Bone marrow (tissue), 2 donors: Measurements from ENCODE around the gene MAGEB17.
"Not testable (repeated sequence)": the region's sequence is repeated elsewhere in the genome, so short reads cannot be mapped to it uniquely, and the experiment has no call there.

ENCODE experiments used
- DNase-seq, 2 donors: peaks; one replicate each; lab custom pipeline; 2025; lab: John Stamatoyannopoulos, UW

MAGEB17 gene

DNA sequence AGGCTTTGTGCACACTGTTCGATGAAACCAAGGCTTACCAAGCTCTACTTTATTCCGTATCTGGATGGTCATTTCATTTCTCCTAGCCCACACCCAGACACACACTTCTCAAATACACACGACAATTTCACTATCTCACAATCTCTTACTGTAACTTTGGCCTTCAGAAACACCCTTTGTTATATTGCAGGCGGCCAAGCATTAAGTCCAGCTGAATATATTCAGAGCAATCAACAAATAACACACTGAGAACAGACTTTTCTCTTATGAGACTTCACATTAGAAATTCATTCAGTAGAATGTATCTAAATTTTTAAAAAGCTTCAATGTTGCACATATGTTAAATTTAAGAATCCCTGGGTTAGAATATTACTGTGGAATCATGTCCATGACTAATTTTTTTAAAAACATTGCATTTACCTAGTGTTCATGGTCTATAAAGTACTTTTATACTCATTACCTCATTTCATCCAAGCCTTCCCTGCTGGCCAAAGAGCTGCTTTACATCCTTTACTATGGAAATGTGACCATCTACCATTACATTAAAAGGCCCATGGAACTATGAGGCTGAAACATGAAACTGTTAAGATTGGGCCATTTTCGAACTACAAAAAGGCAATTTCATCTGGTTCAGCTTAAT is 10.5 kb upstream of the MAGEB17 start:
- no peak for DNase-seq

DNA sequence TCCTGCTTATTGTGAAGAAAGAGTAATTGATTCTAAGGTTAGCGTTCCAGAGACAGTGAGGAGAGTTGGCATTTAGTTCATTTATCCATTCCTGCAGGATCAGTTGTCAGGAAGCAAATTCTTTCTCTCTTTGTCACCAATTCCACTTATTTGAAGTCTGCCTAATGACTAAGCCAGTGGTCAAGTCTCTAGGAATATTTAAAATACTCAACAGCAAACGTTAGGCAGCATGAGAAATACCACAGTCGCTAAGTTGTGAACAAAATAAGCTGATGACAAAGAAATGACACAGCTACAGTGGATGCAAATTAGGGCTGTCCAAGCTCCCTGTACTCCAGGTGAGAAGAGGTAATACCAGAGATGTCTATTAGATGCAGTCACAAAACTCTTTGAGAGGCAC is 6.6 kb upstream of the MAGEB17 start:
- DNase-seq, result no peak

DNA sequence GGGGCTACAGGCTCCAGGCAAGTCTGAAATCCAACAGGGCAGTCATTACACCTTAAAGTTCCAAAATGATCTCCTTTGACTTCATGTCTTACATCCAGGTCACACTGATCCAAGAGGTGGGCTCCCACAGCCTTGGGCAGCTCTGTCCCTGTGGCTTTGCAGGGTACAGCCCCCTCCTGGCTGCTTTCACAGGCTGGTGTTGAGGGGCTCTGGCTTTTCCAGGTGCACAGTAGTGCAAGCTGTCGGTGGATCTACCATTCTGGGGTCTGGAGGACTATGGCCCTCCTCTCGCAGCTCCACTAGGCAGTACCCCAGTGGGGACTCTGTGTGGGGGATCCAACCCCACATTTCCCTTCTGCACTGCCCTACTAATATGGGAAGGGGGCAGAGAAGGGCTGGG is 6.1 kb upstream of the MAGEB17 start:
- not testable (repeated sequence) for DNase-seq

DNA sequence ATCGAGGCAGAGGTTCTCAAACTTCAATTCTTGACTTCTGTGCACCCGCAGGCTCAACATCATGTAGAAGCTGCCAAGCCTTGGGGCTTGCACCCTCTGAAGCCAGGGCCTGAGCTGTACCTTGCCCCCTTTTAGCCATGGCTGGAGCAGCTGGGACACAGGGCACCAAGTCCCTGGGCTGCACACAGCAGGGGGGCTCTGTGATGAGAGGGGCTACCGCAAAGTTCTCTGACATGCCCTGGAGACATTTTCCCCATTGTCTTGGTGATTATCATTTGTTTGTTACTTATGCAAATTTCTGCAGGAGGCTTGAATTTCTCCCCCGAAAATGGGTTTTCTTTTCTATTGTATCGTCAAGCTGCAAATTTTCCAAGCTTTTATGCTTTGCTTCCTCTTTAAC is 4.9 kb upstream of the MAGEB17 start:
- DNase-seq, result no peak

DNA sequence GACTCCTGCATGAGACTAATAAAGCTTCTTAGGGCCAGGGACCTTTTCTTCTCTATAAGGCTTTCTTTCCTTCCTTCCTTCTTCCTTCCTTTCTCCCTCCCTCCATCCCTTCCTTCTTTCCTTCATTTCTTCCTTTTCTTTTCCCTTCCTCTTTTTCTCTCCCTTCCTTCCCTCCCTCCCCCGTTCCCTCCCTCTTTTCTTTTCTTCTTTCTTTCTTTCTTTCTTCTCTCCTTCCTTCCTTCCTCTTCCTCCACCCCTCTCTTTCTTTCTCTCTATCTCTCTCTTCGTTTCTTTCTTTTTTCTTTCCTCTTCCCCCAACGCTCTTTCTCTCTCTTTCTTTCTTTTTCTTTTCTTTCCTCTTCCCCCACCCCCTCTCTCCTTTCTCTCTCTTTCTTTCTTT is 2.5 kb upstream of the MAGEB17 start:
- DNase-seq, result no peak

DNA sequence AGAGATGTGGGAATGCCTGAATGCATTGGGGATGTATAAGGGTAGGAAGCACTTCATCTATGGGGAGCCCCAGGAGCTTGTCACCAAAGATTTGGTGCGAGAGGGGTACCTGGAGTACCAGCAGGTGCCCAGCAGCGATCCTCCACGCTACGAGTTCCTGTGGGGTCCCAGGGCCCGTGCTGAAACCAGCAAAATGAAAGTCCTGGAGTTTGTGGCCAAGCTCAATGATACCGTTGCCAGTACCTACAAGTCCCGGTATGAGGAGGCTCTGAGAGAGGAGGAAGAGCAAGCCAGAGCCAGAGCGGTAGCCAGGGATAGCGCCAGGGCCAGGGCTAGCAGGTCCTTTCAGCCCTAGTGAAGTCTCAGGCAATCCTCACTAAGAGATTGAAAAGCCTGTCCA is 3.8 kb downstream of the MAGEB17 start:
- no peak for DNase-seq

DNA sequence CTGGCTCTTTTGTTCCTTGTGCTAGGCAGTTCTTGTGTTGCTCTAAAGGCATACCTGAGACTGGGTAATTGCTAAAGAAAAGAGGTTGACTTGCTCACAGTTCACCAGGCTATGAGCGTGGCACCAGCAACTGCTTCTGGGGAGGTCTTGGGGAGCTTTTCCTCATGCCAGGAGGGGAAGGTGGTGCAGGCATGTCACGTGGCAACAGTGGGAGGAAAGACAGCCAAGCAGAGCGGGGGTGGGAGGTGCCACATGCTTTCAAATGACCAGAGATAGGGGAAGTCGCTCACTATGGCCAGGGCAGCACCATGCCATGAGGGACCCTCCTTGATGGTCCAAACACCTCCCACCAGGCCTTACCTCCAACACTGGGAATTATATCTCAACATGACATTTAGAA is 4.7 kb downstream of the MAGEB17 start:
- no peak for DNase-seq

DNA sequence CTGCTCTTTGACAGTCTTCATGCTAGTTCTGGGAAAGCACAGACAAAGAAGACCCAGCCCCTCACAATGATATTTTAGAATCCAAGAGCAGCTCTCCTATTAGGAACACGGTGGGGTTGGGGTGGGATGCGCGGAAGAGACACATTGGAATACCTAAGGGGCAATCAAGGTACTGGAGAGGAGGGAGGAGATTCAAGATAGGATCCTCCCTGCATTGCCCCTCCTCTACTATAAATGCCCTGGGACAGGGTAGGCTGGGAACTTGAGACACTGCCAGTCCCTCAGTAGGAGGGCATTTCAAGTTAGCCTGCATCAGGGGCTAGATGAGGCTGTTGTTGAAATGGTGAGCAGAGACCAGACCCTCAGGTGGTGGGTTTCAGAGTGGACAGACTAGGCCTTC is 5.1 kb downstream of the MAGEB17 start:
- no peak for DNase-seq

DNA sequence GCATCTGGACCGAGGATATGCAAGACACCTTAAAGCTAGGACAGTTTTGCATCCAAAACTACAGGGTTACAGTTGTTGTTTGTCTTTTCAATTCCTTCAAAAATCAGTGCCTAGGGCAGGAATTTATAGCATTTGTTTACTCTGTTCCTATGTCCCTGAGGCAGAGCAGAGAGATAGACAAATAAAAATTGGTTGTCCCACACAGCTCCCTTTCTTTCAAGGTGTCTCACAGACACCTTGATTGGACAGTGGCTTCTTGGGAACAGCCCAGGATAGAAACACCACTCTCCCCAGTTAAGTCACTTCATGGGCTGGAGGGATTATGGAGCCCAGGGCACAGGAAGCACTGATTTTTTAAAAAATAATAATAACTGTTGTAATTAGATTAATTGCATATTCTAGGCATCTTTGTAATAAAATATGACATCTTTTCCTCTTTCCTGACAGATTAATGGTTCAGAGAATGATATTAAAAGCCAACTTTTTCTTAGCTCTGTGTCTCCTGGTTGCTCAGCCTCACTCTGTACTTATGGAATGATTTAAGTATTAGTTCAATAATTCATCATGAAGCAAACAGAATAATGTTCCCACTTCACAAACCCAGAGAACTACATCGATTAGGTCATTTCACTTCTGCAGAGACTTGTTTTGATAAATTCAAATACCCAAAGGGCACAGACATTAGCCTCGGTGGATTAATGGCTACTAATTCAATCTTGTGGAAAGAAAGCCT is 8.2 kb downstream of the MAGEB17 start:
- DNase-seq, result no peak

DNA sequence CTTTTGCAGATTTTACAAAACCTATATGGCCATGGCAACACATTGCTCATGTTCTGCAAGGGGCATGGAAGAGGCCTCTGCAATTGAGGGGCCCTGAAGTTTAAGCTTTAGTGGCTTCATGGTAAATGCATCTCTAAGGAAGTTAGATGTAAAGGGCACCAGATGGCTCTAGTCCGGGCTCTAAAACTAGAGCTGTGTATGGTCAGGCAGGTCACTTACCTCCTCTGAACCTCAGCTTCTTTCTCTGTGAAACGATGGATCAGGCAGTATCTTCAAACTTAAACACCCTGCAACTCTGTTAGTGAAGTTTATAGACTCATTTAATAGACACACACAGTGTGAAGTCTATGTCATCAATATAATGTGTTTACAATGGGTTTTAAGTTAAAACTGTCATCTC is 10.0 kb downstream of the MAGEB17 start:
- DNase-seq, result no peak

DNA sequence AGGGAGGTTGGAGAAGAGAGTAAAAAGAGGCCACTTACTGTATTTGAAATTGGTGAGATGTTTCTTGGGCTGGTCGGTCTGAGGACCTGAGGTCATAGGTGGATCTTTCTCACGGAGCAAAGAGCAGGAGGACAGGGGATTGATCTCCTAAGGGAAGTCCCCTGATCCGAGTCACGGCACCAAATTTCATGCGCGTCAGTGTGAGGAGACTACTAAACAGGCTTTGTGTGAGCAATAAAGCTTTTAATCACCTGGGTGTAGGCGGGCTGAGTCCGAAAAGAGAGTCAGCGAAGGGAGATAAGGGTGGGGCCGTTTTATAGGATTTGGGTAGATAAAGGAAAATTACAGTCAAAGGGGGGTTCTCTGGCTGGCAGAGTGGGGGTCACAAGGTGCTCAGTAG is 16.6 kb downstream of the MAGEB17 start:
- DNase-seq, result not testable (repeated sequence)

DNA sequence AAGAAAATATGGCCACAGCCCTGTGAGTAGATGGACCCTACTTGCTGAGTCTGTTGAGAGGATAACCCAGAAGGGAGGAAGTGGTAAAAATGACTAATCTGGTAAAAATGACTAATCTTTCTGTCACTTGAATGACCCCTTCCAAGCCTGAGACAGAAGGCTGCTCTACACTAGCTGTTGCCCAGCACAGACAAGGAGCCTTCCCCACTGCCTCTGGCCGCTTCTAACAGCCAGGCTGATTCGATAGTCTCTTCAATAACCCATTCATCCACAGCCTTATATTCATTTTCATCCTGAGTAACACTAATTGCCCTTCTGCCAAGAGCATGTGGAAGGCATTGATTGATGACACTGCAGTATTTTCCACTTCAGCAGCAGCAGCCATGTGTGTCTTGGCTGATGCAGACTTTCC is 18.4 kb downstream of the MAGEB17 start:
- DNase-seq, result no peak

DNA sequence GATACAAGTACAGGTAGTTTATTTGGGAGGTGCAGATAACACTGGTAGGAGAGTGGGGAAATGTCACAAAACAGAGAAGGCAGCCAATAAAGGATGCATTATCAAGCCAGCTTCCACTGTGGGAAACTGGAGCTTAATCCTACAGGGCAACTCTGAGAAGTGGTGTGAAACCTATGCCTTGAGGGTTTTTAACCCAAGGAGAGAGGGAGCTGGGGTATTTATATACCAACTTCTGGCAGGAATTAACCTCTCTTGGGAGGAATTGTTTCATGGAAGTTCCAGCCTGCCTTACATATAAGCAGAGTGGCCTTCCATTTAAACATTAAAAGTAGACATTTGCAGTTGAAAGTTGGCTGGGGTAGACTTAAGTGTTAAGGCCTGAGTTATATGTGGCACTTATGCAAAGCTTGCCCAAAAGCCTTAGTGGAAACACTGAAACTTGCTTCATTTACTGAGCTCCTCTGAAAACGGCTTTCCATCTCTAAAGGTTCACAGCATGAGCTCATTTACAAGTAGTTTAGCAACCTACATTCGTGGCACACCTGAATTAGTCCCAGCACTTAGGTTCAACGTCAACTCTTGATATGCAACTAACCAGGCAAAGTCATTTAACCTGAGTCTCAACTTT is 19.2 kb downstream of the MAGEB17 start:
- DNase-seq, result no peak

DNA sequence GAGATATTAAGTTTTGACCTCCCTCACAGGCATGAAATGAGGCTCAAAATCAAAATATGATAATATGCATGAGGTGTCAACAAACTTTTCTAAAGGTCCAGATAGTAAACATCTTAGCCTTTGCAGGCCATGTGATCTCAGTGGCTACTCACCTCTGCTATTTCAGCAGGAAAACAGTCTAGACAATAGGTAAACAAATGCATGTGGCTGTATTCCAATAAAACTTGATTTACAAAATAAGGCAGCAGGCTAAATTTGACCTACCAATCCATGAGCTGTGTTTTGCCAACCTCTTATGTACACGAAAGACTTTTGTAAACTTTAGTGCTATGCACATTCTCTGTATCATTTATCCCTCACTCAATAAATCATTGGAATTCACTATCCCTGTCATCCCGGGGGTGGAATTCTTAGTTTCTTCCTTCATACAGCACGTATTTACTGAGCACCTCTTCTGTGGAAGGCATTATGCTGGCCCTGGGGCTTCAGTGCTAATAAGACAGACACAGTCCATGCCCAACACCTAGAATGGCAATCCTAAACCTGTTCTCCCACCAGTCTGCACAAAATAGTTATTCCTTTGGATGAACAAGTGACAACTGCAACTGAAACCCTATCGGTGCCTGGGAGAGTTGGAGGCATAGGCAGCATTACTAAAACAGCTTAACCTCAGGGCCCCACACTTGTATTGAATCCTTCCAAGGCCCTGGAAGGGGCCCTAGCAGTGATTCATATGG is 19.9 kb downstream of the MAGEB17 start:
- DNase-seq, result no peak

DNA sequence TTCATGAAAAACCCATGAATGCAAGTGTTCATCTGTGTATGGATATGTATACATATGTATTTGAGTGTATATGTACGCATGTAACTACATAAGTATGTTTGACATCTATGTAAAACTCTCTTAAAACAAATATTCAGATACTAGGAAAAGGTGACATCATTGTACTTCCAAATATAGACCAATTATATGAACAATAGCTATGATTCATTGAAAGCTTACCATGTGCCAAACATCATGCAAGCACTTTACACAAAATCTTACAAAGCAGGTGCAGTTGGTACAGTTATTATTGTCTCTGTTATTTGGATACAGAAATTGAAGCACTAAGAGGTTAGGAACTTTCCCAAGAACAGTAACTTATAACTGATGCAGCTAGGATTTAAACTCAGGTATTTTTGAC is 21.4 kb downstream of the MAGEB17 start:
- no peak for DNase-seq

DNA sequence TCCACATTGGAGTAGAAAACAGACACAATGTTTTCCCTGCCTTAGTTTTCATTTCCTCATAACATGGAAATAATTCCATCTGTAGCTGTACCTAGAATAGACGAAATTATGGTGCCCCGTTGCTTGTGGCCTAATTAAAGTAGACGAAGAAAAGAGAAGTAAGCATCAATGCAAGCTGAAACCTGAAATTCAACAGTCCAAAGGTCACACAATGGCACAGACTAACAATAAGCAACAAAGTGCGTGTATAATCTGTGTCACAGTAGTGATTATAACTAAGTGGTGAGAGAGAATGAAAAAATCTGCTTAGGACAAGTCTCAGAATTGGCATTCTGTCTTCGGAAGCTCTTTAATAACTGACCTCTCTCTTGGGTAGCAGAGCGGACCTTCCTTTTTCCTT is 24.3 kb downstream of the MAGEB17 start:
- DNase-seq, result no peak

DNA sequence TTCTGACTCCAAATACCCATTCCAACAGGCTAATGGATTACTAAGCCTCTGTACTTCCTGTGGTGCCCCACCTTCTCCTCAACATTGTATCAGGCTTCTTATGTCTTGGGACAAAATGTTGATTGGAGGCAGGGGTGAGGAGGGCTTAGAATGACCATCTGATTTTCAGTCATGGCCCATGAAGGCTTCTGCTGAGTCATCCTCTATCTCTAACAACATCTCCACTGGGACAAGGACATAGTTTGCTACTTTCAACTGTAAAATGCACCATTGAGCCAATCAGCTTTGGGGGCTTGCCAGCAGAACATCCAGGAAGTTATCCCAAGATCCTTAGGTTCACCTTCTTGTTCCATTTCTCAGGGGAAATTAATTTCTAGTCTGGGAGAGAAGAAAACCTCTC is 29.5 kb downstream of the MAGEB17 start:
- DNase-seq, result no peak

DNA sequence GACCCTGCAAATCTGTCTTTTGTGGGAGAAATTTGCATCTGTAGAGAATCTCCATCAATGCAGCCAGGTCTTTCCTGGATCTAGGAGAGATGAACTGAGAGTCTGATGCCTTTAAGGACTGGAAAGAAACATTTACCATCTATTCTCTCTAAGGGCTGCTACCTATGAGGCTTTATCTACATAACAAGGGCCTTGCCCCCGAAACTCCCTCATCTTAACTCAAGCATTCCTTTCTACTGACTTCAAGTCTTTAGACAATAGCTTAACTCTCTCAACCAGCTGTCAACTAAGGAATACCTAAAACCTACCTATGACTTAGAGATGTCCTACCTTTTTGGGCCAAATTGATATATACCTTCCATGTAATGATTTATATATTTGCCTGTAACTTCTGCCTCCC is 32.1 kb downstream of the MAGEB17 start:
- no peak for DNase-seq

DNA sequence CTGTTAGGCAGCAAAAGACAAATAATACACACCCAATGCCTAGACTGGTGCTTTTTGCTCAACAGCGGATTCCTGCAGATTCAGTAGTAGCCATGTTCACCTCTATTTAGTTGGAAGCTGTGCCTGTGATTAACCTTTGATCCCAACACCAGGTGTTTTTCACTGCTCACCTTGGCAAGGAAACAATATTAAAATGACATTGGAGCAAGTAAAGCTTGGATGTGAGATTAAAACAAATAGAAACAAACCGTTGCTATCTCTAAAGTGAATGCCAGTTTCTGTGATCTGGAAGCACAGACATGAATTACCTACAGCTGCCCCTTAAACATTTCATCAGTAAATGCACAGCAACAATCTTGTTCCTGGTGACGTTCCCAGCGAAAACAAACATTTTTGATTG is 35.7 kb downstream of the MAGEB17 start:
- no peak for DNase-seq

DNA sequence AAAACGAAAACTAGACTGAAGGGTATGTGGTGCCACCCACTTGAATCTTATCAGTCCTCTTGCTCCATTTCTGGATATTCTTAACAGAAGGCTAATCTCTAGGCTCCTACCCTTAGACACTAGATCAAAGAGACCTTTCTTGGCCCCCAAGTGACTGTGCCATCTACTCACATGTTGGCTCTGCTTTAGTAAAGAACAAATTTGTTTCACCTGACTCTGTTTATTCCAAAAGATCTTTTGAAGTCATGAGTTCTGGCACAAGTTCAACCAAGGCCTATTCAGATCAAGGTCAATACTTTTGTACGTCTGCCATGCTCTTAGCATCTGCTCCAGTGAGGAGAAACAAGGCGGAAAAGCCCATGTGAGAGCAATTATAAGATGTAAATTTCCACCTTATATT is 37.3 kb downstream of the MAGEB17 start:
- DNase-seq, result no peak

DNA sequence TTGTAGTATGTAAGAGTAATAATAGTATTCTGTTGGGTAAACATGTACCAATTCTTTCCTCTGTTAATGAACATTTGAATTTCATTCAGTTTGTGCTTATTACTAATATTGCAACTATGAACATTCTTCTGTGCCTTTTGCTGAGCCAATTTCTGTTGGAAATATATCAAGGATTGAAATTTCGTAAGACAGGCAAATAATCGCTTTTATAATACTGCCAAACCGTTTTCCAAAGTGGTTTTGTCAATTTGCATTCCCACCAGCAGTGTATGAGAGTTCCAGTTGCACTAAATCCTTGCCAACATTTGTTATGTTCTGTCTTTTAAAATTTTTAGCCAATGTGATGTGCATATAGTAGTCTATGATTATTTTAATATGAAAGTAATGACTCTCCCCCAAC is 38.6 kb downstream of the MAGEB17 start:
- no peak for DNase-seq

DNA sequence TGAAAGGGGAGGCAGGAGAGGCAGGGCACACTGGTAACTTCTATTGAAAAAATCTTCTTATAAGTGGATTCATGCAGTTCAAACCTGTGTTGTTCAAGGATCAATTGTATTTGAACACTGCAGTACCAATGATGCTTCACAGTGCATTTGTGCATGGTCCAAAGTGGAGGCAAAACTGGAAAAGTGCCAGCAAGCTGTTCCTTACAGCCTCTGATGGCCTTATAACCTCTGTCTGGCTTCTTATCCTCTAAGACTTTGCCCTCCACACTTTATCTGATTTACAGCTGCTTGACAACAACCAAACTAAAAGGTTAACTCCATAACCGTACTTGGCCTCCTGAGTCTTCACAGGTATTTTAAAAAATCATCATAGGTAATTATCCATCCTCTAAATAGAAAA is 40.4 kb downstream of the MAGEB17 start:
- DNase-seq, result no peak

DNA sequence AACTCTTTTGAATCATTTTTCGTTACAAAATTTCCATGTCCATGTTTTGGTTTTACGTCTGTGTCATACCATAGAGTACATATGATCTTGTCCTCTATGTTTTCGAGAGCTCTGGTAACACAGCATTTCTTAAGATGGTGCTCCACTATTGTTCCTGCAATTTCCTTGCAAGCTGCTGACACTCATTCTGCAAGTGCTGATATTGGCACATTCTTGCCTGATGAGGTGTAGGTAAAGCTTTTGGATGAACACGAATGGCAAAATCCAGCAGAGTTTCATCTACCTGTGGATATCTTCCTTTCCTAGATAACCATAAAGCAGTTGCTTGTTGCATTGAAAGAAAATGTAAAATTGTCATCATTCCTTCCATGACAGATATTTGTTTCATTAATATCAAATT is 41.3 kb downstream of the MAGEB17 start:
- no peak for DNase-seq
